HCT116 (cell line): ENCODE measurements around the gene ISOC2. TPM values are rescaled to one million over a fixed set of nuclear protein-coding genes. Genes with fewer than 3 reads are reported as not detected.

Experiments used
- ATAC-seq: fragments of 200-7000 bp; cut with Tn5 transposase; 2 replicates; pipeline ENCODE4 v1.9.1; 2020; ENCODE audit warnings: mild to moderate bottlenecking, moderate library complexity
- BruUV-seq: library from RNA; stranded (reverse); fragments of 400-500 nt; replicated peaks from 2 replicates; lab custom pipeline; 2021; lab: Mats Ljungman, UMichigan
- CTCF ChIA-PET: fragments of 300-600 bp; sonication (Branson Sonifier 250); formaldehyde crosslinking; loops from one replicate; lab custom pipeline; 2021; ENCODE audit warnings: antibody characterized with exemption; lab: Charles Lee
- POLR2A ChIA-PET: fragments of 300-600, 350-600 bp; sonication (Branson Sonifier 250); formaldehyde crosslinking; loops from one replicate; lab custom pipeline; 2021; ENCODE audit warnings: antibody characterized with exemption; lab: Charles Lee
- RAD21 ChIA-PET, 2 experiments: fragments of 300-600 bp; sonication (Branson Sonifier 250); formaldehyde crosslinking; loops; one replicate each; lab custom pipeline; 2023; ENCODE audit warnings: low total read pairs in 2 of 2; ENCODE audit not compliant: uncharacterized antibody in 2 of 2, unreplicated experiment in 2 of 2, low non-redundant PET in 1 of 2; lab: Charles Lee
- DNase-seq: peaks from one replicate; pipeline ENCODE4 v3.0.0-alpha.2; 2010; ENCODE audit warnings: low read depth, low spot score
- H2AFZ ChIP-seq: fragments of 200-600 bp; shearing (Covaris generic), sonication (generic); 2 replicates; pipeline ENCODE4 v1.6.1; 2017; ENCODE audit warnings: low read depth, mixed run types, mixed read lengths, antibody characterized with exemption, low read length; ENCODE audit not compliant: poor library complexity, severe bottlenecking
- H3K27ac ChIP-seq: 2 replicates; pipeline ENCODE4 v1.5.1; 2012; ENCODE audit warnings: low read depth, low read length
- H3K27me3 ChIP-seq: fragments of 200-600 bp; sonication (generic); 2 replicates; pipeline ENCODE4 v1.6.1; 2016; ENCODE audit warnings: mixed run types, low read length, mixed read lengths; ENCODE audit not compliant: insufficient read depth
- H3K36me3 ChIP-seq, 2 experiments: fragments of 200-500 bp in 1 of 2; fragments of 200-600 bp in 1 of 2; sonication (Bioruptor generic) in 1 of 2; sonication (generic) in 1 of 2; 2 replicates each; pipeline versions ENCODE4 v1.5.1 to v1.6.1; 2014 to 2016; ENCODE audit warnings: low read length in 2 of 2, inconsistent platforms in 1 of 2, mixed read lengths in 1 of 2, mixed run types in 1 of 2; ENCODE audit not compliant: insufficient read depth in 2 of 2, control insufficient read depth in 1 of 2
- H3K4me1 ChIP-seq, 2 experiments: fragments of 200-600 bp in 1 of 2; sonication (generic) in 1 of 2; 2 replicates each; pipeline versions ENCODE4 v1.5.1 to v1.6.1; 2012 to 2017; ENCODE audit warnings: low read length in 2 of 2, inconsistent platforms in 1 of 2, mild to moderate bottlenecking in 1 of 2, mixed read lengths in 1 of 2, mixed run types in 1 of 2, moderate library complexity in 1 of 2; ENCODE audit not compliant: insufficient read depth in 2 of 2, control insufficient read depth in 1 of 2
- H3K4me2 ChIP-seq: fragments of 200-600 bp; sonication (generic); 2 replicates; pipeline ENCODE4 v1.6.1; 2017; ENCODE audit warnings: mixed run types, low read length, mixed read lengths
- H3K4me3 ChIP-seq, 2 experiments: fragments of 200-600 bp in 1 of 2; sonication (generic) in 1 of 2; replicated peaks in 1 of 2; 2 replicates each; pipeline ENCODE4 v1.5.1; 2011 to 2016; ENCODE audit warnings: low read length in 2 of 2, control low read depth in 1 of 2, low read depth in 1 of 2, mild to moderate bottlenecking in 1 of 2, mixed read lengths in 1 of 2, mixed run types in 1 of 2
- H3K79me2 ChIP-seq: fragments of 200-600 bp; sonication (generic); 2 replicates; pipeline ENCODE4 v1.6.1; 2017; ENCODE audit warnings: mild to moderate bottlenecking, mixed run types, low read length, moderate library complexity, mixed read lengths; ENCODE audit not compliant: insufficient read depth
- H3K9ac ChIP-seq: fragments of 200-600 bp; sonication (generic); 2 replicates; pipeline ENCODE4 v1.6.1; 2016; ENCODE audit warnings: low read length, mixed read lengths
- H3K9me2 ChIP-seq: fragments of 200-600 bp; sonication (generic), shearing (Covaris generic); 2 replicates; pipeline ENCODE4 v1.6.1; 2017; ENCODE audit warnings: mixed run types, mild to moderate bottlenecking, moderate library complexity; ENCODE audit not compliant: insufficient read depth
- H3K9me3 ChIP-seq, 2 experiments: fragments of 200-500 bp in 1 of 2; fragments of 200-600 bp in 1 of 2; sonication (Bioruptor generic) in 1 of 2; sonication (generic) in 1 of 2; 2 replicates each; pipeline ENCODE4 v1.6.1; 2014 to 2017; ENCODE audit warnings: low read length in 2 of 2, mixed read lengths in 2 of 2, inconsistent platforms in 1 of 2, low read depth in 1 of 2, mild to moderate bottlenecking in 1 of 2, mixed run types in 1 of 2, moderate library complexity in 1 of 2; ENCODE audit not compliant: control insufficient read depth in 1 of 2, insufficient read depth in 1 of 2
- H4K20me1 ChIP-seq: fragments of 200-600 bp; sonication (generic), shearing (Covaris generic); 2 replicates; pipeline ENCODE4 v1.6.1; 2017; ENCODE audit warnings: mixed run types, mild to moderate bottlenecking, moderate library complexity; ENCODE audit not compliant: insufficient read depth
- CEBPB ChIP-seq: IDR thresholded peaks from 2 replicates; pipeline ENCODE4 v1.6.1; 2012; ENCODE audit warnings: low read depth
- EGR1 ChIP-seq: IDR thresholded peaks from 2 replicates; pipeline ENCODE4 v1.6.1; 2012; ENCODE audit warnings: low read depth
- ELF1 ChIP-seq: IDR thresholded peaks from 2 replicates; pipeline ENCODE4 v1.6.1; 2012; ENCODE audit warnings: low read depth, borderline replicate concordance
- EZH2 ChIP-seq: fragments of 200-600 bp; sonication (generic); IDR thresholded peaks from 2 replicates; pipeline ENCODE4 v1.6.1; 2017; ENCODE audit warnings: antibody characterized with exemption, mixed run types
- EZH2phosphoT487 ChIP-seq: fragments of 200-600 bp; IDR thresholded peaks from 2 replicates; pipeline ENCODE4 v1.6.1; 2018; ENCODE audit warnings: antibody characterized with exemption, borderline replicate concordance
- FOSL1 ChIP-seq: IDR thresholded peaks from 2 replicates; pipeline ENCODE4 v1.6.1; 2012; ENCODE audit warnings: low read depth
- POLR2A ChIP-seq: IDR thresholded peaks from 2 replicates; pipeline ENCODE4 v1.7.0; 2011; ENCODE audit warnings: borderline replicate concordance; ENCODE audit not compliant: insufficient read depth, insufficient read length; ENCODE audit errors: extremely low read depth
- RAD21 ChIP-seq: IDR thresholded peaks from 2 replicates; pipeline ENCODE4 v1.6.1; 2012; ENCODE audit warnings: low read depth, mild to moderate bottlenecking
- SIN3A ChIP-seq: IDR thresholded peaks from 2 replicates; pipeline ENCODE4 v1.6.1; 2012; ENCODE audit warnings: low read depth
- SP1 ChIP-seq: IDR thresholded peaks from 2 replicates; pipeline ENCODE4 v1.6.1; 2012; ENCODE audit warnings: low read depth
- SRF ChIP-seq: IDR thresholded peaks from 2 replicates; pipeline ENCODE4 v1.6.1; 2012; ENCODE audit warnings: low read depth
- TCF7L2 ChIP-seq: IDR thresholded peaks from 2 replicates; pipeline ENCODE4 v1.7.0; 2011; ENCODE audit warnings: borderline replicate concordance, inconsistent platforms; ENCODE audit not compliant: insufficient read depth, insufficient read length; ENCODE audit errors: extremely low read depth
- YY1 ChIP-seq: IDR thresholded peaks from 2 replicates; pipeline ENCODE4 v1.6.1; 2011; ENCODE audit warnings: low read length, low read depth, moderate library complexity, mild to moderate bottlenecking; ENCODE audit not compliant: insufficient replicate concordance; ENCODE audit errors: extremely low read depth
- ZNF274 ChIP-seq: fragments of 200-500 bp; sonication (Bioruptor generic); IDR thresholded peaks from 2 replicates; pipeline ENCODE4 v1.6.1; 2014; ENCODE audit warnings: mild to moderate bottlenecking, low read depth, low read length, inconsistent platforms
- intact Hi-C: fragments of 100-400 bp; cut with micrococcal nuclease; formaldehyde crosslinking; loops from 2 replicates; pipeline ENCODE4 v1.10.0; 2022
- total RNA-seq: library from RNA; stranded (reverse); gene quantifications from one replicate; pipeline ENCODE4 v1.2.1, GENCODE V29; 2021; ENCODE audit not compliant: unreplicated experiment
- TF ChIP-seq, protein P1 (sequence below): IDR thresholded peaks from 2 replicates; pipeline ENCODE4 v1.6.1; 2012

ISOC2 gene
- total RNA-seq, 1 experiment from 2014 or later, result 56.8 TPM

DNA sequence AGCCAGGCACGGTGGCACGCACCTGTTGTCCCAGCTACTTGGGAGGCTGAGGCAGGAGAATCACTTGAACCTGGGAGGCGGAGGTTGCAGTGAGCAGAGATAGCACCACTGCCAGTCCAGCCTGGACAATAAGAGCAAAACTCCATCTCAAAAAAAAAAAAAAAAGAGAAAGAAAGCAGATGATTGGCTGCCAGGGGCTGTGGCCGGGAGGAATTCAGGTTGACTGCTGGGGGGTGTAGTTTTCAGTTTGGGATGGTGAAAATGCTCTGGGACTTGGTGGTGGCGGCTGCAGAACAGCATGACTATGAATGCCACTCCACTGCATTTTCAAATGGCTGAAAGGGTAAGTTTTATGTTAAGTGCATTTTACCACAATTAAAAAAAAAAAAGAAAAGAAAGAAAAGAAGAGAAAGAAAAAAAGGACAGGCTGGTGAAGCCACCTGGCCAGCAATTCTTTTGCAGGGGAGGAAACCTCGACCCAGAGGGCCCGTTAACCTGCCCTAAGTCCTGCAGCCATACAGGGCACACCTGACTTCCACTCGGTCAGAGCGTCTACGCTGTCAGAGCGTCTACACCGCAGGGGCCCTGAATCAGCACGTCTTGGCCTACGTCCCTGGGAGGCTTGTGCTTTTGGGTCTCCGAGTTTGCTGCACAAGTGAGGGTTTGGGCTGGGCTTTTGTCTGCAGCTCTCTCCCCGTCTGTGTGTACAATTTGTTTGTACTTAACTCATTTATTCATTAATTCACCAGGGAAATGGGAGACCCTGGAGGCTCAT is 3.6 kb downstream of the ISOC2 start:
- H3K9me3 ChIP-seq, result no peaks in the 10 kb centered on the region
- H4K20me1 ChIP-seq, result no peaks in the 10 kb centered on the region
- CTCF ChIA-PET, result no interaction called here
- DNase-seq (no peak), ATAC-seq (no peak)
- H3K9ac ChIP-seq, result no peak overlapping the region
- no peaks in the 10 kb centered on the region; a peak in 1 of 4 replicates for H3K36me3 ChIP-seq
- no peak overlapping the region for H3K4me3 ChIP-seq
- TF ChIP-seq EZH2 (no peak), SP1 (no peak), YY1 (no peak), RAD21 (no peak), POLR2A (no peak), EZH2phosphoT487 (no peak), ELF1 (no peak), SIN3A (no peak), ZNF274 (no peak), SRF (no peak), FOSL1 (no peak), TCF7L2 (no peak), CEBPB (no peak), EGR1 (no peak)
- TF ChIP-seq, protein P1, sequence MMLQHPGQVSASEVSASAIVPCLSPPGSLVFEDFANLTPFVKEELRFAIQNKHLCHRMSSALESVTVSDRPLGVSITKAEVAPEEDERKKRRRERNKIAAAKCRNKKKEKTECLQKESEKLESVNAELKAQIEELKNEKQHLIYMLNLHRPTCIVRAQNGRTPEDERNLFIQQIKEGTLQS, result no peak
- H3K79me2 ChIP-seq, result peaks cover 12% of the 10 kb centered on the region; the same call in 1 of the 2 replicates
- no peak overlapping the region for H3K27ac ChIP-seq
- H2AFZ ChIP-seq, result no peak overlapping the region
- POLR2A ChIA-PET, result no interaction called here
- BruUV-seq, result no TSS peak
- H3K27me3 ChIP-seq, result no peaks in the 10 kb centered on the region
- peaks cover 9 to 25% of the 10 kb centered on the region in 2 experiments for H3K4me1 ChIP-seq
- intact Hi-C loops, result no loop called here
- RAD21 ChIA-PET, result no interaction called here
- no peak overlapping the region for H3K4me2 ChIP-seq
- no peaks in the 10 kb centered on the region for H3K9me2 ChIP-seq
